8988T (cell line): Measurements from ENCODE around the gene UQCC2.

Source experiments
- DNase-seq: peaks from one replicate; pipeline ENCODE4 v3.0.0; 2011

Gene UQCC2

GRCh38 chr6:33725222-33725621 lies 13.7 kb upstream of the UQCC2 start:
- DNase-seq = no peak

- no peak for DNase-seq
Observed at GRCh38 chr6:33724102-33725023, 12.9 kb upstream of the UQCC2 start.

DNA sequence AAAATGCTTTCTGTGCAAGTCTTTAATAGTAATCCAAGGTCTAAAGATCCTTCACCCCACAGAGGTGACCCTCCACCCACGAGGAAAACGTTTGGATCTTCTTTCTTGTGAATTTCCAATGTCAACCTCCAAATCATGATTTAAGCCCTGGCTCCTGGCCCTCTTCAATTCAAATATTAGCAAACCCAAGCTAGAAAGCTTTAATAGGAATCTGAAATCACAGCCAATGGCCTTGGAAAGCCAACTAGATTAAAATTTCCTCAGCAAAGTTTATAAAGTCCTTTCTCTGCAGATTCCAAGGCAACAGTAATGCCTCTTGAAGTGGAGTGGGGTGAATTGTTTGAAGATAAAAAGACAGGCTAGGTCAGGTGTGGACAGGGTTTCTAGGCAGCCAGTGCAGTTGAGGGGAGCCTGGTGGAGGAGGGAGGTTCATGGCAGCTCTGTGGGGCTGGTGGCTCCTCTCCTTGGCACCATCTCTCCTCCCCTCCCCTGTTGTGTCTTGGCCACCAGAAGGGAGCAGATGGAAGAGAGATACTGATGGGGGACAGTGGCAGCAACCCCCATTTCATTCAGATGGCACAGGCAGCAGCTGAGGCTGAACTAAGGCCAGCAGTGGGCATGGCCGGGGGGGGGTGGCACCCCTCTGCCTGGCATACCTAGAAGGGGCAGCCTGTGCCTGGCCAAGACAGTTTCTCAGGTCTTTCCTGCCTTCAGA lies 12.0 kb upstream of the UQCC2 start:
- DNase-seq = no peak

DNA sequence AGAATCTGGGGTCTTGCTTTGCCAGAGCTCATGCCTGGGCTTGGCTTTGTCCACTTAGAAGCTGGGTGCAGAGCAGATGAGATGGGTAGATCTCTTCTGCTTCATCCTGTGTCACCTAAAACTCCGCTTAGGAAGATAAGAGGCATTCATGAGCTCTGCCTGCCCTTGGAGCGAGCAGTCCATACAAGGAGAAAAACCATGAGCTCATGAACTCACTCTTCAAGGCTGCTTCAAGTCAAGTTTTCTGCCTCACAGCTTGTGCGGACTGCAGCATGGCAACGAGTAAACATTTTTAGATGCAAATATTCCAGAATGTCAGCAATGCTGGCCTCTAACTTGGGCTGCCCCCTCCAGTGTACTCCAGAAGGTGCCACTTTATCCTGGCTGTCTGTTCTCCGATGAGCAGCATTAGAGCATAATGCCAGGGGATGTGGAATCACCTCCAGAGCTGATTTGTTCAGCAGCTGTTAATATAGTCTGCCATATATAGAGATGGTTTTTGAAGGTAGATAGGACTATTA lies 10.7 kb upstream of the UQCC2 start:
- DNase-seq = no peak

- no peak for DNase-seq
Observed at GRCh38 chr6:33721508-33721907, 10.0 kb upstream of the UQCC2 start.

GRCh38 chr6:33720998-33721397 lies 9.5 kb upstream of the UQCC2 start:
- no peak for DNase-seq

GRCh38 chr6:33719326-33719987 lies 8.0 kb upstream of the UQCC2 start:
- no peak for DNase-seq

GRCh38 chr6:33718713-33719112 lies 7.2 kb upstream of the UQCC2 start:
- no peak for DNase-seq

GRCh38 chr6:33717934-33718455 lies 6.5 kb upstream of the UQCC2 start:
- DNase-seq = no peak

DNA sequence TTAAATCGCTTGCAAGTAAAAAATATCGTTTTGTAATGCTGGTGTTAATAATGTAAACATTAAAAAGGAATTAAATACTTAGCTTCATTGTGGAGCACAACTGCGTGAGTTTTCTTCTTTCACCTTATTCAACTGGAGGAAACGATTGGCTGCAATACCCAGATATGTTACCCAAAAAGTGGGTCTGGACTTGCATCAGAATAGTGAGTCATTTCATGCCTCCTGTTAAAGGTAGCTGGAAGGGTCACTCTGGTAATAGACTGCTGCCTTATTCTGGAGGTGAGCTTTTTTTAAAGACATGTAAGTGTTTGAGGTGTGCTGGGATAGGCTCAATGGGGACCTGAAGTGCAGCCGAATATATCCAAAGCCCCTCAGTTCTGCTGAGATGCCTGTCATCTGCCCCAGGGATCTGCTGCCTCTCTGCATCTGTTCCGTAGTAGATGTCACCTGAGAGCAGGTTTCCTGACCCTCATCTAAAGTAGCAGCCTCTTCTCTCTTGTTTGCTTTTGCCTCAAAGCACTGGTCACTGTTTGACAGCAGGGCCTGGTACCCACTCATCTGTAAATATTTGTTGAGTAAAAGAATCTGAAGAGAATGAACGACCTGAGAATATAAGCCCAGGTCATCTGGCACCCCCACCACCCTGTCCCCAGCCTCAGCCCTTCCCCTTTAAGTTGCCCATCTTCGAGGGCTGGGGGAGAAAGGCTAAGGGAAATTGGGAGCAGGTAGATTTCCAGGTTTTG lies 5.6 kb upstream of the UQCC2 start:
- no peak for DNase-seq

GRCh38 chr6:33716379-33716778 lies 4.9 kb upstream of the UQCC2 start:
- DNase-seq = no peak

- no peak for DNase-seq
Observed at GRCh38 chr6:33714385-33715040, 3.0 kb upstream of the UQCC2 start.

- no peak for DNase-seq
Observed at GRCh38 chr6:33713786-33714185, 2.3 kb upstream of the UQCC2 start.

GRCh38 chr6:33712914-33713313 lies 1.4 kb upstream of the UQCC2 start:
- DNase-seq = no peak

DNA sequence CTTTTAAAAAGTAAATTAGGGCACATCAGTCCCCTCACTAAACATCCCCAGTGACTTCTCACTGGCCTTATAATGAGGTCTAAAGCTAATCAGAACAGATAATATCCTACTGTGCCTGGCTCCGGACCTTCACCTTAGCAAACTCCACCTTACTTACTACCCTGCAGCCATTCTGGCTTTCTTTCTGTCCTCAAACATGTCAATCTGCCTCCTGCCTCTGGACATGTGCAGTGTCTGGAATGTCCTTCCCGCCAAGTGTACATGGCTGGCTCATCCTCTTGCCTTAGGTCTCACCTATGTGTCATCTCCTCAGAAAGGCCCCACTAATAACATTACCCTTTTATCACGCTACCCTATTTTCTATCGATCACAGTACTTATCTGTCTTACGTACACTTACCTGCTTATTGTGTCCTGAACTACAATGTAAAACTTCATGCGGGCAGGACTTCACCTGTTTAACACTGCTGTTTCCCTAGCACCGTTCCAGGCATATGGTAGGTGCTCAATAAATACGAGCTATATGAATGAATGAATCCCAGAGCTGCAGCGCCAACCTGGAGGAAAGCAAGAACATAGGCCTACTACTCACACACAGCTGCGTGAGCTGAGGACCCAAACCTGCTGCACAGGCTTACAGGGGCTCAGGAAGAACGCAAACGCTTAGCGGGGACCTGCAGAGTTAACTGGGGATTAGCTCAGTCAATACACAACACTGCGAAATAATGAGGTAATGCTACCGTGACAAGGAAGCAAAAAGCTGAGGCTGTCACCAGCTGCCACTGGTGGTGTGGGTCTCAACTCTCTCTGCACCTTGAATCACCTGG lies 991 bp downstream of the UQCC2 start:
- DNase-seq = no peak

DNA sequence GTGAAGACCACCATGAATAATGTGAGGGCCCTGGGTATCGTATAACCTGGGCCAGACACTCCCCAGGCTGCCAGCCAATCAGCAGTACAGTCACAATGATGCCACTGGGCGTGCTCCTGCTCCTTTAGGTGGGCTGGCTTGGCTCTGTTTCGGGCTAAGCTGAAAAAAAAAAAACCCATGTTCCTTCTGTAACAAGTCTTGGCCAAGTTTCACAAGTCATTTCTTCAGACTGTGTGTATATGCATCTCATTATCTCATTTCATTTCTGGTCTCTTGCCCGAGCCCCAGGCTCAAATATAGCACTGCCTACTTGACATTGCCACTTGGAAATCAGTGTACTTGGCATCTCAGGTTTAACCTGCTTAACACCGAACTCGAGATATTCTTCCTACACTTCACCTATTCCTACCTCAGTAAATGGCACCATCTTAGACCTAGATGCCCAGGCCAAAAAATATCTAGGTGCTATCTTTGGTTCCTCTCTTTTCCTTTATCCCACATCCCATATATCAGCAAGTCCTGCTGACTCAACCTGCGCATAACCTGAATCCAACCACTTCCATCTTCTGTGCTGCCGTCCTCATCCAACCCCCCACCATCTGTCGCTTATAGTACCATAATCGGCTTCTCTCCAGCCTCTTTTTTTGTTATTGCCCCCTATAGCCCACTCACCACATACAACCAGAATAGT lies 1.8 kb downstream of the UQCC2 start:
- DNase-seq = no peak

DNA sequence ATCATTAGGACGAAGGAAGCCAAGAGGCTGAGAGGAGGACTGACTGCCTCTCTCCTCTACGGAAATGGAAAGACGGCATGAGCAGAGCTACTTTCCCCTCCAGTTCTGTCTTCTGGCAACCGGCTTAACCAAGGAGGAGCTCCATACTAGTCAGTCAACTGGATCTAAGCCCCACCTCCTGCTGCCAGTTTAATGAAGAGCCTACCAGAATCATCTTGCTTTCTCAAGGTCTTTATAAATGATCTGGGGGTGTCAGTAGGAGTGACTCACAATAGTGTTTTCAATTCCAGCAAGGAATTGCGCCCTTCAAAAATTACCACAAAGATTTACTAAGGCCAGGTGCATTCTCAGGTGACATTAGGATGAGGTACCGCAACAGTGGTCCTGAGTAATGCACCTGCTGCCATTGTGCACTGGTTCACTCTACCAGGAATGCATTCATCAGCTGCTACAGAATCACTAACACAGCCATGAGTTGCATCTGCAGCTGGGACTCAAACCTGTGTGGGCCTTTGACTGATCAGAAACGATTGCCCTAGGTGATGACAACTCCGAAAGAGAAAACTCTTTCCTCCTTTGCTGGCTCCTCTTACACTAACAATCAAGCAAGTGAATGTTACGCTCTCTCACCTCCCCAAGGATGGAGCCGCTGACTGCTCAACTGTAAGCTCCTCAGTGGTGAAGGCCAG lies 2.8 kb downstream of the UQCC2 start:
- no peak for DNase-seq

DNA sequence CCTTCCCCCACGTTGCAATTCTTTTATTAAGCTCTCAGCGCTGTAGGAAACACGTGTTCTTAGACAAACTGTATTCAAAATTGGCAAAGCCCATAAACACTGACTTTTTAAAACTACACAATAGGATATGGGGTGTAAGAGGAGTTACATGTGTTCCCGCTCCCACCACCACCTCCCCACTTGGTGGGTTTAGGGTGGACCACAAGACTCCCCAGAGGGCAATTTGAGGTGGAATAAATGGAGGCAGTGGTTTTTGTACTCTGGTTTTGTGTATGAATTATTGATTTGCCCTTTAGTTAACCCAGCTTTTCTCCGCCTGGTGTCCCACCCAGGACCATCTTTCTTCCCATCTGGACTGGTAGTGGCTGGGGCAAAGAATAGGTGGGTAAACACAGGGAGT lies 3.7 kb downstream of the UQCC2 start:
- no peak for DNase-seq

GRCh38 chr6:33705955-33706725 lies 5.4 kb downstream of the UQCC2 start:
- no peak for DNase-seq
